Activated CD4-positive, alpha-beta T cell treated with anti-CD3 and anti-CD28 coated beads, Interleukin-2, amount 10 ng/mL, durations not matched to agents 7 days and 5 days (primary cell): ENCODE measurements around the gene RANBP9. TPM values are rescaled to one million over a fixed set of nuclear protein-coding genes. Genes with fewer than 3 reads are reported as not detected.

ENCODE experiments used
- CTCF ChIA-PET: fragments of 350-600 bp; sonication (Branson Sonifier 250); formaldehyde crosslinking; loops from one replicate; lab custom pipeline; 2021; ENCODE audit warnings: antibody characterized with exemption; lab: Charles Lee
- POLR2A ChIA-PET: fragments of 350-600 bp; sonication (Branson Sonifier 250); formaldehyde crosslinking; loops from one replicate; lab custom pipeline; 2021; ENCODE audit warnings: antibody characterized with exemption; lab: Charles Lee
- DNase-seq: peaks from one replicate; pipeline ENCODE4 v3.0.0-alpha.2; 2020
- H3K27ac Mint-ChIP-seq: one replicate; pipeline ENCODE4 v1.8.0; 2021; ENCODE audit warnings: mild to moderate bottlenecking, moderate library complexity, mixed read lengths
- H3K27me3 Mint-ChIP-seq: one replicate; pipeline ENCODE4 v1.8.0; 2021; ENCODE audit warnings: mixed read lengths
- H3K36me3 Mint-ChIP-seq: one replicate; pipeline ENCODE4 v1.8.0; 2021; ENCODE audit warnings: low read depth, mixed read lengths
- H3K4me1 Mint-ChIP-seq: one replicate; pipeline ENCODE4 v1.8.0; 2021; ENCODE audit warnings: mixed read lengths
- H3K4me3 Mint-ChIP-seq: one replicate; pipeline ENCODE4 v1.8.0; 2021; ENCODE audit warnings: mild to moderate bottlenecking, moderate library complexity, mixed read lengths
- H3K9me3 Mint-ChIP-seq: one replicate; pipeline ENCODE4 v1.8.0; 2021; ENCODE audit warnings: mixed read lengths
- total RNA-seq, 2 experiments: library from RNA; stranded (reverse); gene quantifications; one replicate each; pipeline ENCODE4 v1.2.3, GENCODE V29; 2021

The RANBP9 gene
- total RNA-seq, 2 experiments from 2014 or later: 51.1 to 56.1 TPM

DNA sequence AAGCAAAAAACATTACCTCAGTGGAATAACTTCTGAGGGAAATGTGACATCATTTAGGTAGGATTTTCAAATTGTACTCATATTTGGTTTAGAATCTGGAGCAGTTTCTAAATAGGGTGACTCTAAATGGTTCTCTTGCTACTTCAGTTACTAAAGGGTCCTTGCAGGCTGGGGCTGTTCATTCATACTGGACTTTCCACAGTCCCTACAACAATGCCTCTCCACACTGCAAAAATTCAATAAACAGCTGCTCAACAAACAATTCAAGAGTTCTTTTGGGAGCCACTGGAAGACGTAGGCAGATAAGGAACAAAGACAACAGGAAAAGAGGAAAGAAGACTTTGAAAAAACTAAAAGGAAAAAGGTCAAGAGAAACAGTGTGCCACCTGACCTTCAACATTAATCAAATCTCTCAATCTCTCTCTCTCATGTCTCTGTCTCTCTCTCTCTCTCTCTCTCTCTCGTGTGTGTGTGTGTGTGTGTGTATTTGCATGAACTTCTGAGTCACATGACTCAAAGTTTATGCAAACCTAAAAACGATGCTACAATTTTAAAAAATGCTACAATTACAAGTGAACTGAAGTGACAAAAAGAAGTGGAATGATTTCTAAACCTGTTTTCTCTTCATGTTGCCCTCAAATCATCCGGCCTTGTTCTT, 82.0 kb downstream of the RANBP9 start:
- POLR2A ChIA-PET: no interaction called here
- Mint-ChIP-seq H3K36me3 (peaks cover 62% of the 10 kb centered on the region), H3K9me3 (no peaks in the 10 kb centered on the region), H3K4me3 (no peak overlapping the region), H3K4me1 (peaks cover 11% of the 10 kb centered on the region), H3K27ac (no peak overlapping the region), H3K27me3 (no peaks in the 10 kb centered on the region)
- CTCF ChIA-PET: interaction anchor here (10.1 kb wide), 1 partner anchor 14 kb away, joined by 69 read pairs; the partner anchor contains the start of gene NOL7
- DNase-seq: no peak

DNA sequence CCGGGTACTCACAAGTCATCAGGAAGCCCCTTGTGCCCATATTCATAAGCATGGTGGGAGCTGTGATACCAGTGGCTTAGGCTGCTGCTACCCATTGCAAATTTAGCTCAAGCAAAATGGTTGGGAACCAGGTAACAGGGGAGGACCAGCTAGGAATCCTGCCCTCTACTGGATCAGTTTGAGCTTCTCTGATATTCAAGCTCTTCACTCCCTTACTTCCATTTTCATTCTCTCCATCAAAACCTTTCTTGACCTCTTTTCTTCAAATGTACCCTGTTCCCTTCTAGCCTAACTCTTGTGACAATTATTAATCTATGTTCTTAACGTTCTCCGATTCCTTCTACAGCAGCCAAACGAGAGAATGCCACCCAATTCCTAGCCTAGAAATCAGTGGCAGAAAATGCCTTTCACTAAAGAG, 86.8 kb downstream of the RANBP9 start:
- Mint-ChIP-seq H3K36me3 (peaks cover 65% of the 10 kb centered on the region), H3K27ac (peak overlapping the region; percentile 66), H3K4me1 (peaks cover 9% of the 10 kb centered on the region), H3K9me3 (no peaks in the 10 kb centered on the region), H3K4me3 (no peak overlapping the region), H3K27me3 (no peaks in the 10 kb centered on the region)
- CTCF ChIA-PET: interaction anchor here (1.3 to 10.1 kb wide), 3 partner anchors 9 to 15 kb away, joined by 3 to 69 read pairs (median 3); partner anchors contain the start of gene NOL7
- DNase-seq: peak; percentile 50
- POLR2A ChIA-PET: no interaction called here

DNA sequence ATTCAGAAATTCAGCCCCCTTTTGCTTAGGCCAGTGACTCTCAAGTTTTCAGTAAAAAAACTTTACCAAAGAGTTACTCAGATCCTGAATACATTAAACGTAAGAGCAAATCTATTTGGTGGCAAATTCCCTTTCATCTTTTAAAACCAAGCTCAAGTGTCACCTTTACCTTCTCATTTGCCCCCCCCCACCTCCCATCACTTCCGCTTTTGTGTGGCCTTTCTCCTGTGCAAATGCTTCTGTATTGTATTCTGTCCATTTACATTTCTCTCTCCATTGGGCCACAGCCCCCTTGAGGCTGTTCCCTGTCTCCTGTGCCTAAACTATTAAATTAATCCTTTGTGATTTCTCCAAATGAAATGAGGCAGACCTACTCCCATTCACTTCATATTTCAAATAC, 94.6 kb downstream of the RANBP9 start:
- Mint-ChIP-seq H3K4me3 (peak overlapping the region; percentile 92), H3K27me3 (no peaks in the 10 kb centered on the region), H3K36me3 (peaks cover 23% of the 10 kb centered on the region), H3K27ac (peak overlapping the region; percentile 33), H3K4me1 (peaks cover 47% of the 10 kb centered on the region), H3K9me3 (no peaks in the 10 kb centered on the region)
- CTCF ChIA-PET: interaction anchor here (0.8 to 4.1 kb wide), 8 partner anchors 11 to 270 kb away, joined by 3 to 69 read pairs (median 4); no protein-coding TSS in a partner anchor
- no peak for DNase-seq
- POLR2A ChIA-PET: no interaction called here

DNA sequence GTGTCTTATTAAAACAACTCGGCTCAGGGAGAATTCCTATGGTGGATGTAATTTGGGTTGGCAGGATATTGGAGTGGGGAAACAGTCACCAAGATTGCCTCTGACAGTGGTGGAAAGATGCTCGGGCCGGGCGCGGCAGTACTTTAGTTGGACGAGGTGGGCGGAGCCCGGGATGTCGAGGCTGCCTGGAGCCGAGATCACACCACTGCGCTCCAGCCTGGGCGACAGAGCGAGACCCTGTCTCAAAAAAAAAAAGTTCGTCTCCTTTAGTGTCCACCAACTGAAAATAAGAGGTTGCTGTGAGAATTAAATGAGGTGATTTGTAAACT, 95.9 kb downstream of the RANBP9 start:
- peak; percentile 54 for DNase-seq
- peak overlapping the region; percentile 92 for H3K27ac Mint-ChIP-seq
- no peaks in the 10 kb centered on the region for H3K27me3 Mint-ChIP-seq
- H3K9me3 Mint-ChIP-seq: no peaks in the 10 kb centered on the region
- H3K36me3 Mint-ChIP-seq: peaks cover 19% of the 10 kb centered on the region
- ChIA-PET CTCF (interaction anchor here (0.6 to 4.1 kb wide), 35 partner anchors 11 to 462 kb away, joined by 3 to 69 read pairs (median 4); partner anchors contain the start of genes RANBP9, SIRT5 and TBC1D7), POLR2A (interaction anchor here (0.5 to 1.2 kb wide), 4 partner anchors 41 to 1169 kb away, joined by 3 to 4 read pairs (median 3); partner anchors contain the start of genes SIRT5 and TBC1D7)
- peaks cover 57% of the 10 kb centered on the region for H3K4me1 Mint-ChIP-seq
- peak overlapping the region; percentile 92 for H3K4me3 Mint-ChIP-seq

DNA sequence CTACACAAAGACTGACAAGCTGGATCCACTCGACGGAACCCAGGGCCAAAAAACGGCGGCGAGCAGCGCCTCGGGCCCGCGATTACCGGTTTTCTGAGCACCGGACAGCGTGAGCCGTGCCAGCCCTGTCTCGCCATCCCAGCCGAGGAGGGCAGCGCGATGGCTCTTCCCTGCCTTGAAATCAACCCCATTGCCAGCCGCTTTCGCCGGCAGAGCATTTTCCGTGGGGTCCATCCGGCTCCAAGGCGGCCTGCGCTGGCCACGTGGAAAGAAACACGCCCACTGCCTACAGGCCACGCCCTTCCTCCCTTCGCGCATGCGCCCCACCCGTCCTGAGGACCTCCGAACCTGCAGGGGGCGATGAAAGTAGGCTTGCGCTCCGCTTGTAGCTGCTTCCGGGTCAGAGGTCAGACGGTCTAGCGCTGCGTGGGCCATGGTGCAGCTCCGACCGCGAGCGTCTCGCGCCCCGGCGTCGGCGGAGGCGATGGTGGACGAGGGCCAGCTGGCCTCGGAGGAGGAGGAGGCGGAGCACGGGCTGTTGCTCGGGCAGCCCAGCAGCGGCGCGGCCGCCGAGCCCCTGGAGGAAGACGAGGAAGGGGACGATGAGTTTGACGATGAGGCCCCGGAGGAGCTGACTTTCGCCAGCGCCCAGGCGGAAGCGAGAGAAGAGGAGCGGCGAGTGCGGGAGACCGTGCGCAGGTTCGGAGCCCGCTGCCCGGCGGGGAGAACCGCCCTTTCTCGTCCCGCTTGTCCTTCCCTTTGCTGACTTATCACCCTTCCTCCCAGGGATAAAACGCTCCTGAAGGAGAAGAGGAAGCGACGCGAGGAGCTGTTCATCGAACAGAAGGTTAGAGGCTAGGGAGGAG, 96.5 kb downstream of the RANBP9 start, which contains the start of gene NOL7:
TSS of gene NOL7 (plus strand) at position 410 of the 866 bp plus-strand sequence. CDS start at position 434, 24 bp downstream.
- Mint-ChIP-seq H3K36me3 (peaks cover 19% of the 10 kb centered on the region), H3K27me3 (no peaks in the 10 kb centered on the region), H3K4me3 (peak within 1 kb of the TSS; percentile 92), H3K9me3 (no peaks in the 10 kb centered on the region), H3K27ac (peak within 1 kb of the TSS; percentile 92), H3K4me1 (peaks cover 57% of the 10 kb centered on the region)
- DNase-seq: peak; percentile 99
- ChIA-PET POLR2A (interaction anchor here (0.5 to 1.2 kb wide), 4 partner anchors 41 to 1169 kb away, joined by 3 to 4 read pairs (median 3); partner anchors contain the start of genes SIRT5 and TBC1D7), CTCF (interaction anchor here (0.6 to 4.1 kb wide), 36 partner anchors 10 to 287 kb away, joined by 3 to 69 read pairs (median 4); partner anchors contain the start of genes RANBP9, SIRT5 and TBC1D7)

DNA sequence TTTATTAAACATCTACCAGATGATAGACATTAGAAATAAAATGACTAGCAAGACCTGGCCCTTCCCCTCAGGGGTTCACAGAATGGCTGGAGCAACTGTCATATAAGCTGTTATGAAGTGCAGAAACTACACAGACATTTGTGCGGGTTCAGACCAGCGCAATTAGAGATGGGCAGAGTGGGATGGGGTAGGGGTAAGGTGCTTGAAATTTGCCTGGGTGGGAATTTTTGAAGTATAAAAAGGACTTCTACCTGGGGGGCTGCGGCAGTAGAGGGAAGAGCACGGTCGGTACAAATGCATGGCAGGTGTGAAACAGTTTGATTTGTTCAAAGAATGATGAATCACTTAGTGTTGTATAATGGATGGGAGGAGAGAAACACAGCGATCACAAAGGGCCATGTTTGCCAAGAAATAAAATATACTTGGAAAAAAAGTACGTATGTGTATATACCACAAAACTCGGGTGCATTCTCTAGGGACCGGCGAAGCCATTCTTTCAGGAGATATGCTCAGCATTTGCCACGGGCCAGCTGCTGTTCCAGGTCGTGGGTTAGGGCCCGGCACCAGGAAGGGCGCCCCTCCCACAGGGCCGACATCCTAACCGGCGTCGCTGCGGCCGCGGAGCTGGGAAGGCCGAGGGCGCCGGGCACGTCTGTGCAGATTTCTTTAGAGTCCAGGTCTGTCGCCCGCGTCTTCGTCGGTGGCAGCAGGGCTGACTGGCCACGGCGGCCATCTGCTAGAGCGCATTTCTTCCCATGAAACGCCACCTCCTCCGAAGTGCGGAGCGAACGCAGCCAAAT, 97.3 kb downstream of the RANBP9 start:
- Mint-ChIP-seq H3K4me1 (peaks cover 57% of the 10 kb centered on the region), H3K36me3 (peaks cover 17% of the 10 kb centered on the region), H3K27ac (peak overlapping the region; percentile 92), H3K4me3 (peak overlapping the region; percentile 92), H3K9me3 (no peaks in the 10 kb centered on the region), H3K27me3 (no peaks in the 10 kb centered on the region)
- POLR2A ChIA-PET: interaction anchor here (1.2 kb wide), 1 partner anchor 286 kb away, joined by 4 read pairs; the partner anchor contains the start of gene TBC1D7
- no peak for DNase-seq
- CTCF ChIA-PET: interaction anchor here (0.8 to 4.1 kb wide), 21 partner anchors 9 to 287 kb away, joined by 3 to 69 read pairs (median 4); partner anchors contain the start of genes RANBP9, SIRT5 and TBC1D7

DNA sequence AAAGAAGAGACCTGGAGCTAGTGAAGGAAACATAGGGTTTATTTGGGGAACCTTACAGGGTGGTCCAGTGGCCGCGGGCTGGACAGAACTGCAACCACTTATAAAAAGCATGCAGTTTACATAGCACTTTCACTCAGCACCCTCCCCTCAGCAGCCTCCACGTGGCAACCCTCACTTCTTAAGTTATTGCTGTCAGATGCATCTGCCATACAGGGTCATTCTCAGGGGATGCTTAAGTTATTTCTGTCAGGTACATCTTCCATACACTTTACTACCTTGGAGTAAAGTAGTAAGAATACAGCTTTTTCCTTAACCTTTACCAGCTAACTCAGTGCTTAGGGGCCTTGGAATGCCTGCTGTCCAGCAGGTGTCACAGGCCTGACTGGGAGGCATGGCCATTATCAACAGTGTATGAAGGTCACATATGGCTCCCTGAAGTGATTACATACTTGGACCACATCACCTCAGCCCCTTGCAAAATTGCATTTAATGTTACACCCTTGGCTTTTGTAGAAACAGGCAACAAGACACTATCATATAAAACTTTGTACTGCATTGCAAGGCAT, 98.5 kb downstream of the RANBP9 start:
- Mint-ChIP-seq H3K27ac (no peak overlapping the region), H3K9me3 (no peaks in the 10 kb centered on the region), H3K36me3 (peaks cover 11% of the 10 kb centered on the region), H3K27me3 (no peaks in the 10 kb centered on the region), H3K4me3 (no peak overlapping the region), H3K4me1 (peaks cover 52% of the 10 kb centered on the region)
- no peak for DNase-seq
- ChIA-PET CTCF (interaction anchor here (3.0 kb wide), 1 partner anchor 38 kb away, joined by 12 read pairs; the partner anchor contains the start of gene SIRT5), POLR2A (no interaction called here)

DNA sequence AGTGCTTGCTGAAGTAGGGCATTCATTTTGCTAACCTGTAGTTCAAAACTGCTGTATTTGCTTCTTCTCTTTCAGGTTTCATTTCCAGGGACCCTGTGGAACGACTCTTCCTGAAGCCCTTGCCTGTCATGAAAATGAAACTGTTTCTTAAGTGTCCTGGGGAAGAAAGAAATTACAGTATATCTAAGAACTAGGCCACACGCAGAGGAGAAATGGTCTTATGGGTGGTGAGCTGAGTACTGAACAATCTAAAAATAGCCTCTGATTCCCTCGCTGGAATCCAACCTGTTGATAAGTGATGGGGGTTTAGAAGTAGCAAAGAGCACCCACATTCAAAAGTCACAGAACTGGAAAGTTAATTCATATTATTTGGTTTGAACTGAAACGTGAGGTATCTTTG, 99.9 kb downstream of the RANBP9 start:
- peak overlapping the region; percentile 59 for H3K27ac Mint-ChIP-seq
- ChIA-PET CTCF (interaction anchor here (3.0 kb wide), 1 partner anchor 37 kb away, joined by 12 read pairs; the partner anchor contains the start of gene SIRT5), POLR2A (no interaction called here)

DNA sequence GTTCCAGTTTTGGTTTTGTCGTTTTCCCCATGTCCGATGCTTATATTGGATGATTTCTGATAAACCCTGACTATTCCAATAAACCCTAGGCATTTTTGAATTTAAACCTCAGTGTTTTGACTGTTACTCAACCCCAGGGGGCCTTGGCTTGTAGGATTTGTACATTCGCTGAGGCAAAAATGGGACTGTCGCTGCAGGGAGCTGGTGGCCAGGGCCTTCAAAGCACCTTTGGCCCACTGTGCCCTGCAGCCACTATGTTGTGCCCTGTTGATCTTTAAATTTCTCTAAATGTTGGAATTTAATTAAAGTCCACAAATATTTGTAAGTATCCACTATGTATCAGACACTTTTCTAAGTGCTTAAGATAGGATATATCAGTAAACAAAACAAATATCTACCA, 106.0 kb downstream of the RANBP9 start:
- Mint-ChIP-seq H3K9me3 (no peaks in the 10 kb centered on the region), H3K27me3 (no peaks in the 10 kb centered on the region), H3K4me1 (no peaks in the 10 kb centered on the region), H3K36me3 (peaks cover 16% of the 10 kb centered on the region), H3K4me3 (no peak overlapping the region), H3K27ac (no peak overlapping the region)
- CTCF ChIA-PET: interaction anchor here (0.7 to 3.4 kb wide), 2 partner anchors 9 to 19 kb away, joined by 3 to 15 read pairs; partner anchors contain the start of gene NOL7
- no peak for DNase-seq
- POLR2A ChIA-PET: no interaction called here

More for the DNA sequence above, 99.9 kb downstream of the RANBP9 start:
- peaks cover 43% of the 10 kb centered on the region for H3K4me1 Mint-ChIP-seq
- H3K36me3 Mint-ChIP-seq: peaks cover 5% of the 10 kb centered on the region
- no peaks in the 10 kb centered on the region for H3K27me3 Mint-ChIP-seq
- no peak for DNase-seq
- H3K9me3 Mint-ChIP-seq: no peaks in the 10 kb centered on the region
- peak overlapping the region; percentile 24 for H3K4me3 Mint-ChIP-seq

DNA sequence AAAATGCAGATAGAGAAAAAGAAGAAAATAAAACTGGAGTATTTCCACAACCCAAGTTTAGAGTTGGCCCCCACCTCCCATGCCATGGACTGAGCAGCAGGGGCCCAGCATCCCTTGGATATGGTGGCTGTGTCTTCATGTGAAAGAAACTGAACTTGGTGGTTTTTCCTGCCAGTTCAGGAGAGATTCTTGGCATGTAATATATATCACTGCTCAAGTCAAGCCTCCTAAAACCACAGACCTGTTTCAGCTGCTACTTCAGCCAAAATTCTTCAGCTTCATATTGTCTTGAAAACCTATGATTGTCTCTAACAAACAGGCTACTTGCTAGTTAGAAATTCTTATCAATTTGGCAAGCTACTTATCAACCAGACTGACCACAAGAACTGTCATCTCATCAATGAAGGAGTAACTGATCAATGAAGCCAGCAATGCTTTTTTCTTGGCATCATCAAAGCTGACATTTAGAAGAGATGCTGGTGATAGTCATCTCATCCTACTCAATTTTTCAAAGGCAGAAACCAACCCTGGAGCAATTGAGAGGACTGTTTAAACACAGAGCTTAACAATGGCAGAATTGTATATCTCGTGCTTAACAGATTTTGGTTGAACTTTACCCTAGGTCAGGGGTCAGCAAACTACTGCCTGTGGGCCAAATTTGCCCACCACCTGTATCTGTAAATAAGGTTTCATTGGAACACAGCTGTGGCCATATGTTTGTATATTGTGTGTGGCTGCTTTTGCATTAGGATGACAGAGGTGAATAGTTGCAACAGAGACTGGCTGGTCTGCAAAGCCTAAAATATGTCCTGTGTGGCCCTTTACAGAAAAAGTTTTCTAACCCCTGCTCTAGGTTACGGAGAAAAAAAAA, 106.9 kb downstream of the RANBP9 start:
- no peaks in the 10 kb centered on the region for H3K27me3 Mint-ChIP-seq
- no peaks in the 10 kb centered on the region for H3K4me1 Mint-ChIP-seq
- H3K9me3 Mint-ChIP-seq: no peaks in the 10 kb centered on the region
- H3K4me3 Mint-ChIP-seq: no peak overlapping the region
- POLR2A ChIA-PET: no interaction called here
- DNase-seq: no peak
- no peak overlapping the region for H3K27ac Mint-ChIP-seq
- peaks cover 16% of the 10 kb centered on the region for H3K36me3 Mint-ChIP-seq
- CTCF ChIA-PET: interaction anchor here (0.7 to 3.4 kb wide), 4 partner anchors 10 to 18 kb away, joined by 3 to 15 read pairs (median 4); partner anchors contain the start of gene NOL7
